ENCODE results near the gene DDX23.

The DDX23 gene

DNA sequence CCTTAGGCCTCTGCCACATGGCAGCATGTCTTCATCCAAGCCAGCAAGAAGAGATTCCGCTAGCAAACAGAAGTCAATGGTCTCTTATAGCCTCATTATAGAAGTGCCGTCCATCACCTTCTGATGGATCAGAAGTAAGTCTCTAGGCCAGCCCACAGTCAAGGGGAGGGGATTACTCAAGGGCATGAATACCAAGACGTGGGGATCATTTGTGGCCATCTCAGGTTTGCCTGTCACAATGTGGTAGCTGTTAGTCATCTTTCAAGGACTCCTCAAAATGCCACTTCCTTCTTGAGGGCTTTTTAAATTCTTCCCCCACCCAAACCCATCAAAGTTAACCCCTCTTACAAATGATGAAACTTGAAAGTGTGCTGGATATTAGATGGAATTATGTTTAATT lies 55.0 kb downstream of the DDX23 start:
- DNase-seq (ENCODE audit: low read depth in 2 of 2), result no peak

GRCh38 chr12:48795550-48796455 lies 56.2 kb downstream of the DDX23 start:
- DNase-seq (ENCODE audit: low read depth in 2 of 2), result peak; percentile 18 to 27

DNA sequence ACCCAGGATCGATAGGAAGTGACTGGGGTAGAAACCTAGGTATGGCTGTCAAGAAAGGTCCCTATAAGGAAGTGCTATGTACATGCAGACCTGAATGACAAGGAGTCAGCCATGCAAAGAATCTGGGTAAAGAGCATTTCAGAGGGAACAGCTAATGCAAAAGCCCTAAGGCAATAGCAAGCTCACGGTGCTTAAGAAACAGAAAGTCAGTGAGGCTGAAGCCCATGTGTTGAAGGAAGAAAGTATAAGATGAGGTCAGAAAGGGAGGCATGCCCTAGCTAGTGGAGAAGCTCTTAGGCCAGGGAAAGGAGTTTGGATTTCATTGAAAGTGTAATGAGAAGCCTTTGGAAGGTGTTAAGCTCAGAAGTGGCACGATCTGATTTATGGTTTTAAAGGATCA lies 57.1 kb downstream of the DDX23 start:
- no peak for DNase-seq (ENCODE audit: low read depth in 2 of 2)

DNA sequence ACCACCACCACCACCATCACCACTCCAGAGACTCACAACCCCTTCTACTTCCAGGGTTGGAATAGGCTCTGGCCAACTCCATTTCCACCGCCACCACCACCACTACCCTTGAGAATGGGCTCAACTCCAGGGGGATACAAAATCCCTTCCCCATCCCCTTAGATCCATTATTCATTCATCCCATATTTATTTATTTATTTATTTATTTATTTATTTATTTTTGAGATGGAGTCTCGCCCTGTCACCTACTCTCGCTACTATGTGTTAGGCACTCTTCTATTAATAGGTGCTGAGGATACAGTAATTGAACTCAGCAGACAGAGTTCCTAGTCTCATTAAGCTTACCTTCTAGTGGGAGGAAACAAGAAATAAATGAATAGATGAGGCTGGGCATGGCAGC lies 58.3 kb downstream of the DDX23 start:
- no peak for DNase-seq (ENCODE audit: low read depth in 2 of 2)

DNA sequence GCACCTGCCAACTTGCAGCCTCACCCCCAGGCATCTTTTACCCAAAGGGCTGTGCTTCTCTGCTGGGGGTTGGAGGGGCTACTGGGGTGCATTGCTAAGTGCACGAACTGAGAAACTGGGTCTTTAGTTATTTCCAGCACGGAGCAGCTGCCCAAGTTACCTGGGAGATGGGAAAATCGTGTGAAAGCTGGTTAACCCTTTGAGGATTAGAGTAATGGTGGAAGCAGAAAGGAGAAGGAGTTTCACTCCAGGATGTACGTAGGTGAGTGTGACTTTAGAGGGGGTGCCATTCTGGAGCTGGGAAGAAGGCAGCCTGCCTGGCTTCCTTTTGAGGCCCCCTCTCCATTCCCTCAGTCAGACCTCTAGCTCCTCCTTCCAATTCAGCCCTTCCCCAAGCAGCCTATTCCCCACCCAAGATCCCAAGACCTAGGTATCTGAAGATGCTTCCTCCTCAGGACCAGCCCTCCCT lies 62.1 kb downstream of the DDX23 start:
- DNase-seq (ENCODE audit: low read depth in 2 of 2), result no peak

- DNase-seq (ENCODE audit: low read depth in 2 of 2), result no peak
Measured at GRCh38 chr12:48788854-48789775, 62.8 kb downstream of the DDX23 start, which contains the start of gene ADCY6. Gene ADCY6 (minus strand): TSS chr12:48789089. CDS start chr12:48783434, 5,655 bp downstream.

GRCh38 chr12:48788524-48788853 lies 63.5 kb downstream of the DDX23 start:
- DNase-seq (ENCODE audit: low read depth in 2 of 2), result no peak

DNA sequence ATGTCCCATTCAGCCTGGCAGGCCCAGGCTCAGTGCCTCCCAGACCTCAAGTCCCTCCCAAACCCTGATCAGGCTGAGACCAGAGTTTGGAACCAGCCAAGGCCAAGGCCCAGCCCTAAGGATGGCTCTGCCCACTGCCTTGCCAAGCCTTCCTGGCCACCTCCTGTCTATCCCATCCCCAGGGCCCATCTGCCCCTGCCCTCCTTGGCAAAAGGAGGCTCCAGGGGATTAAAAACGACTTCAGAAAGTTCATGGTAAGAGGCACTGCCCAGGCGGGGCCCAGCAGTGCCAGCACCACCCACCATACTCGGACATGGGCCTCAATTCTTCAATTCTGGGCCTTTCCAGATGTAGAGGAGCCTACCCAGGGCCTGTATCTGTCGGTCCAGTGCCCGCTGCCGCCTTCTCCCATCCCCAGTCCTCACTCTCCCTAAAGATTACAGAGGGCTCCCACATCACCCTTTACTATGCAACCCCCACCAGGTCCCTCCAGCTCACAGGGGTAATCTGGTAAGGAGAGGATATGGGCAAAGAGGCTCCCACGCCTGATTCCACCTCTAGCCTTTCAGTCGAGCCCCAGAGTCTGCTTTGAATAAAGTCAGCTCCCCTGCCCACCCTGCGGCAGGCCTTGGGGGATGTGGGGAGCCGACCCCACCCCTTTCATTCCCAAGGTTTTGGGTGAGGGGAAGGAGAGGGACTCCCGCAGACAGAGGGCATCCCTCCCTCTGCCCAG lies 64.0 kb downstream of the DDX23 start:
- DNase-seq (ENCODE audit: low read depth in 2 of 2), result no peak

DNA sequence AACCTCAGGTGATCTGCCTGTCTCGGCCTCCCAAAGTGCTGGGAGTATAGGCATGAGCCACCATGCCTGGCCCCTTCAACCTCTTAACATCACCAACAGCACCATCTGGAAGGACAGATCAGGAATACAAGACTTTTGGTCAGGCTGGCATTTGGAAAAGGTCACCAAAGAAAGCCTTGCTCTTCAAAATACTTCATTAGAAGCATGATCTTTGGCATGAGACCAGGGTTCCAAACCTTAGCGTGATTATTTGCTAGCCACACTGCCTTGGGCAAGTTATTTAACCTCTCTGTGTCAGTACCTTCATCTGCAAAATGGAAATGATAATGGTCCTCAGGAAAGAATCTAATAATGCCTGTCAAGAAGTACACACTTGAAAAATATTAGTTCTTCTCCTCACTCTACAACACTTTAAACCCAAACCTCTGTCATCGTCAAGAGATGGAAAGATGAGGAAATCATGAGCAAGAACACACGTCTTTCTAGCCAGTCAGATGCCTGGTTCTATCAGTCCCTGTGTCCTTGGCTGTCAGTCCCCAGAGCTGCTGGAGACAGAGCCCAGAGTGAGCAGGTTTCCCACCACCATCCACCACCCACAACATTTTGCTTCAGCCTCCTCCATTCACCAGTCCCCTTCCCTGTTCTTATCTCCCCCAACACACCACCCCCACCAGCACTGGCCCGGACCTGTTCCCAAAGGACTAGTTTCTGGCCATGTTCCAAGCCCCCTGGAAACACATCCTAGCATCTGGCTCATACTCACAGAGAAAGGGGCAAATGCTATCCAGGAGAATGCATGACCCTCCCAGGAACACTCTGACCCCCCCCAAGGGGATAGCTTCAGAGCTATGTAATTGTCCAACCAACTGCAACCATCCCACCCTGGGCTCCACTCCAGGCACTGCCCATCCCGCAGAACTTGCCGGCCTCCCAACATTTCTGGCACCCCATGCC lies 65.1 kb downstream of the DDX23 start:
- DNase-seq (ENCODE audit: low read depth in 2 of 2), result no peak

GRCh38 chr12:48783432-48783831 lies 68.5 kb downstream of the DDX23 start:
- no peak for DNase-seq (ENCODE audit: low read depth in 2 of 2)

DNA sequence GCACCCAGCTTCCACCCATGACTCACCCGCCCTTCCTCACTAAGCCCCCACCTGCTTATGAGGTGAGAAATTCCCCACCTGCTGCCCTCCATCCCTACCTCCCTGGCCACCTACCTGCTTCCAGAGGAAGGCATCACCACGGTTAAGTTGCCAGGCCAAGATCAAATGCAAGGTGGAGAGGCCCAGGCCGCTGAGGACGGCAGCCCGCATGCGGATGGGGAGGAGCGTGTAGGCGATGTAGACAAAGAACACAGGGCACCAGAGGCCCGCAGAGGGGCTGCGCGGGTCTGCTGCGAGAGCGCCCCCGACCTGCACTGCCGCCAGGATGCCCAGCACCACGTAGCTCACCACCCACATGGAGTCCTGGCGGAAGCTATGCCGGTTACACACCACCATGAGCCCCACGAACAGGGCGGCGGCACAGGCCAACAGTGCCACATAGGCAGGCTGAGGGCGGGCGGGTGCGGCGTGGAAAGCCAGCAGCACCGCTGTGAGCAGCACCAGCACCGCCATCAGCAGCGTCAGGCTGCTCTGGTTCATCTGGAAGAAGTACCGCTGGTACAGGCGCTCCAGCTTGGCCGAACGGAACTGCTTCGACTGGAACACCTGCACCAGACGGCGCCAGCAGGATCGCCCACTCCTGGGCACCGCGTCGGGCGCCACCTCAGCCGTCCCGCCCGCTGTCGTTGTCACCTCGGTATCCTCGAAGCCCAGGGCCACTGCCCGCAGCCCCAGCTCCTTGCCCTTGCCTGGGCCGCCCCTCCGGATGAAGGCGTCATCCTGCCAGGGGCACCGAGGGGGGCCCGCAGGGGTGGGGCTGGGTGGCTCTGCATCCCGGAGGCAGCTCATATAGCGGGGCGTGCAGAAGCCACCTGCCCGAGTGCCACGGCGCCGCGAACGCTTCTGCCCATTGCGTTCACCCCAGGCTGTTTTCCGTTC lies 69.2 kb downstream of the DDX23 start:
- DNase-seq (ENCODE audit: low read depth in 2 of 2), result no peak

DNA sequence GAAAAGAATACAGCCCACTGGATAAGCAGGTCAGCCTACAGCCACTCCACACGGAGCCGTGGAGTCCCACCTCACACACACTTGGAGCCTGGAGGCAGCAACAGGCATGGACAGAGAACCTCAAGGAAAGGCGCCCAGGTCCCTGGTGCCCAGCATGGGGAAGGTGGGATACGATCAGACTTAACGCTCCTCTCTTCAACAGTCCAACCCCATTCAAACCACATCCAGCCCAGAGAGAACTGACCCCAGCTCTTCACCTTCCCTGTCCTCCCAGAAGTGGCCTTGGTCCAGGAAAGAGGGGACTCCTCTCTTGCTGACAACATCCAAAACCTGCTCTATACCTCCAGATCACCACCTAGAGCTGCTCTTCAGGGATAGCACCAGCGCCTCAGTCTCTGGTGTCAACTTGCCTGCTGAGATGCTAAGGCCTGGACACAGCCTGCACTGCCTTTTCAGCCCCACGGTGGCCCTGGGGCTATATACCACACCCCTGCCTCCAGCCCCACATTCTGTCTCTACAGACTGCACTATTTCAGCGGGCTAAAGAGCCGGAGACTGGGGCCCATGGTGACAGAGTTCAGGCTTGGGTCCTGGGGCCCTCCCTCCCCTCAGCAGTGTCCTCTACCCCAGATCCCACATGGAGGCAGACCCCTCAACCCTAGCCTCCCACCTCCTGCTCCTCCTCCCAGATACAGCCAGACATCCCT lies 70.1 kb downstream of the DDX23 start:
- no peak for DNase-seq (ENCODE audit: low read depth in 2 of 2)

DNA sequence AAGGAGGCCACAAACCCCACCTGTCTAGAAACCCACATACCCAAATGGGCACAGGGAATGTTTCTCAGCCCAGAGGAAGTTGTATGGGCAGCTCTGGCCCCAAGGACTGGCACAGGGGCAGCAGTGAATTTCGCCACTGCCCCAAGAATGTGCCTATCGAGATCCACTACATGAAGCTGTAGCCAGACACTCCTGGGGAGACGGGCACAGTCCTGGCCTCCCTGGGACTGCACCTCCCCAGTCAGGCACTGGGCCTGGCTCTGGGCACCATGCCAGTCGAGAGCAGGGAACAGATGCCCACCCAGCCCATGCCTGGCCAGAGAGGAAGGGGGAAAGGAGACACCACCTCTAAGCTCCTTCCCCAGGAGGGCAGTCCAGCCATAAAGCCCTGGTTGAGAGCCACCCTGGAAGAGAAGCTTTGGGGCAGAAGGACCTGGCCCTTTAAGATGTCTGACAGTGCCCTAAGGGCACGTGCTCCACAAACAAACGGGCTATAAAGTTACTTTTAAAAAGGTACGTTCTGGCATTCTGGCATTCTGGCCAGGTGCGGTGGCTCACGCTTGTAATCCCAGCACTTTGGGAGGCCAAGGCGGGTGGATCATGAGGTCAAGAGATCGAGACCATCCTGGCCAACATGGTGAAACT lies 71.5 kb downstream of the DDX23 start:
- no peak for DNase-seq (ENCODE audit: low read depth in 2 of 2)

DNA sequence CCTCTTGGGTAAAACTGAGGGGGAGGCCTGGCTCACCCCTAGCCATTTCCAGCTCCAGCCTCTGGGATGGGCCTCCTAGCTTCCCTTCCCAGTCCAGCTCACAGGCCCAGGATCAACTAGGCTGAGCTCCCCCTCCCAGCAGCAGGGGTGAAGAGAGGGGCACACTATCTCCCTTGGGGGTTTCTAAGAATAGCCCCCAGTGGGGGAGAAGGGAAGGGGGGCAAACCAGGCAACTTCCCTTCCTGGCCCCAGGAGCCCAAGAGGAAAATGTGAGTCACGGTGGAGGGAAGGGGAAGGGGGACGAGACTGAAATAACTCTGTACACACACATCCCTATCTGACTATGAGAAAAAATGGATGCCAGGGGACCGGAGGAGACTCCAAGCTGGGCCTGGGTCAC lies 72.1 kb downstream of the DDX23 start:
- no peak for DNase-seq (ENCODE audit: low read depth in 2 of 2)

All from stimulated activated CD8-positive, alpha-beta memory T cell treated with anti-CD3 and anti-CD28 coated beads, Interleukin-7, amount 100 ng/mL, for 1 hour (primary cell).